AG04450 (cell line): ENCODE data around the gene CACNA1A. TPM values are rescaled to one million over a fixed set of nuclear protein-coding genes. Genes with fewer than 3 reads are reported as not detected.

Experiments
- CTCF ChIA-PET: fragments of 300-600, 350-600 bp; formaldehyde crosslinking; extraction: SDS; loops from one replicate; lab custom pipeline; 2022; ENCODE audit warnings: antibody characterized with exemption, inconsistent platforms; lab: Charles Lee
- POLR2A ChIA-PET: fragments of 350-600 bp; formaldehyde crosslinking; extraction: SDS; loops from one replicate; lab custom pipeline; 2021; ENCODE audit warnings: antibody characterized with exemption, inconsistent platforms; lab: Yijun Ruan, JAX
- DNase-seq: peaks from one replicate; pipeline ENCODE4 v3.0.0-alpha.2; 2011; ENCODE audit warnings: low read depth, low spot score
- H3K27ac ChIP-seq: one replicate; pipeline ENCODE4 v1.5.1; 2012; ENCODE audit warnings: low read depth, low read length, control low read depth
- H3K27me3 ChIP-seq: one replicate; pipeline ENCODE4 v1.6.0; 2012; ENCODE audit warnings: low read length; ENCODE audit not compliant: control insufficient read depth, insufficient read depth
- H3K4me3 ChIP-seq: 2 replicates; pipeline ENCODE4 v1.5.1; 2011; ENCODE audit warnings: mild to moderate bottlenecking, low read depth, low read length, control low read depth
- H3K9me3 ChIP-seq: 2 replicates; pipeline ENCODE4 v1.5.1; 2012; ENCODE audit warnings: low read length; ENCODE audit not compliant: control insufficient read depth, insufficient read depth
- CTCF ChIP-seq: IDR thresholded peaks from 2 replicates; pipeline ENCODE4 v1.5.1; 2011; ENCODE audit warnings: low read depth, low read length, control low read depth, inconsistent platforms
- polyA plus RNA-seq: library from polyadenylated mRNA; depleted of rRNA; stranded (reverse); fragments of >200 nt; gene quantifications from 2 replicates; pipeline ENCODE4 v1.2.3, GENCODE V29; 2011

CACNA1A gene
- polyA plus RNA-seq, 1 experiment: 12.2 TPM

GRCh38 chr19:13225973-13226865, 280.1 kb downstream of the CACNA1A start:
- no peaks in the 10 kb centered on the region for H3K9me3 ChIP-seq
- H3K27me3 ChIP-seq: peaks cover 2% of the 10 kb centered on the region
- ChIA-PET POLR2A (no interaction called here), CTCF (no interaction called here)
- no peak for TF ChIP-seq CTCF
- no peak overlapping the region for H3K4me3 ChIP-seq
- no peak overlapping the region for H3K27ac ChIP-seq
- DNase-seq: no peak

- TF ChIP-seq CTCF: no peak
- Histone ChIP-seq H3K4me3 (no peak overlapping the region), H3K9me3 (no peaks in the 10 kb centered on the region), H3K27ac (no peak overlapping the region), H3K27me3 (peaks cover 2% of the 10 kb centered on the region)
- DNase-seq: no peak
- ChIA-PET POLR2A (no interaction called here), CTCF (no interaction called here)
These were observed 281.2 kb downstream of the CACNA1A start for GRCh38 chr19:13225085-13225484.

GRCh38 chr19:13220847-13221246, 285.4 kb downstream of the CACNA1A start:
- DNase-seq: no peak
- no peaks in the 10 kb centered on the region for H3K9me3 ChIP-seq
- POLR2A ChIA-PET: interaction anchor here (1.5 kb wide), 1 partner anchor 69 kb away, joined by 9 read pairs; no protein-coding TSS in a partner anchor
- no peak overlapping the region for H3K4me3 ChIP-seq
- TF ChIP-seq CTCF: no peak
- no peak overlapping the region for H3K27ac ChIP-seq
- no peaks in the 10 kb centered on the region for H3K27me3 ChIP-seq
- CTCF ChIA-PET: interaction anchor here (0.7 kb wide), 2 partner anchors 26 to 245 kb away, joined by 3 to 10 read pairs; no protein-coding TSS in a partner anchor

GRCh38 chr19:13215572-13216380, 290.5 kb downstream of the CACNA1A start:
- H3K27ac ChIP-seq: peak overlapping the region; percentile 11
- H3K9me3 ChIP-seq: no peaks in the 10 kb centered on the region; the same call in 1 of the 2 replicates
- no peak for DNase-seq
- TF ChIP-seq CTCF: no peak
- H3K27me3 ChIP-seq: no peaks in the 10 kb centered on the region
- ChIA-PET POLR2A (interaction anchor here (0.6 kb wide), 1 partner anchor 549 kb away, joined by 3 read pairs; no protein-coding TSS in a partner anchor), CTCF (interaction anchor here (0.7 to 1.2 kb wide), 2 partner anchors 238 to 434 kb away, joined by 3 to 5 read pairs; no protein-coding TSS in a partner anchor)
- H3K4me3 ChIP-seq: no peak overlapping the region
